ENCODE data around the gene MRGPRG.
"Not testable (repeated sequence)": the region's sequence is repeated elsewhere in the genome, so short reads cannot be mapped to it uniquely, and the experiment has no call there.

MRGPRG gene

GRCh38 chr11:3169255-3170043, 49.2 kb downstream of the MRGPRG start:
- no peak for DNase-seq (ENCODE audit: low read depth)
- H3K4me3 ChIP-seq (ENCODE audit: low read depth, low read length): no peak overlapping the region
- TF ChIP-seq CTCF (IDR thresholded peaks at IDR 0.05; ENCODE audit: control insufficient read depth, extremely low read depth, insufficient read depth): no peak

GRCh38 chr11:3168742-3169254, 49.8 kb downstream of the MRGPRG start:
- H3K4me3 ChIP-seq (ENCODE audit: low read depth, low read length): not testable (repeated sequence)

More at GRCh38 chr11:3168742-3169254, 49.8 kb downstream of the MRGPRG start:
- not testable (repeated sequence) for DNase-seq (ENCODE audit: low read depth)
